Measurements from ENCODE around the gene ZSCAN4.

Gene ZSCAN4

GRCh38 chr19:57668635-57669034 lies at the start of gene ZSCAN4:
ZSCAN4 (plus strand) TSS chr19:57668935; CDS start chr19:57676146, 7,211 bp downstream.
- DNase-seq, result no peak

- DNase-seq, result no peak
Measured at GRCh38 chr19:57620673-57621348, 47.9 kb upstream of the ZSCAN4 start.

- DNase-seq, result no peak
Measured at GRCh38 chr19:57623091-57623490, 45.6 kb upstream of the ZSCAN4 start.

- DNase-seq, result peak; percentile 88
Measured at GRCh38 chr19:57632987-57633831, 35.5 kb upstream of the ZSCAN4 start, which contains the start of gene ZNF211. ZNF211 (plus strand) TSS chr19:57633168; CDS start chr19:57633347, 179 bp downstream.

GRCh38 chr19:57633832-57634131 lies 35.0 kb upstream of the ZSCAN4 start:
- DNase-seq, result no peak

- DNase-seq, result no peak
Measured at GRCh38 chr19:57637379-57637778, 31.4 kb upstream of the ZSCAN4 start.

- no peak for DNase-seq
Measured at GRCh38 chr19:57641715-57642234, 27.0 kb upstream of the ZSCAN4 start.

- DNase-seq, result no peak
Measured at GRCh38 chr19:57642396-57643046, 26.2 kb upstream of the ZSCAN4 start.

- no peak for DNase-seq
Measured at GRCh38 chr19:57643734-57644133, 25.0 kb upstream of the ZSCAN4 start.

GRCh38 chr19:57648331-57649003 lies 20.3 kb upstream of the ZSCAN4 start:
- DNase-seq, result peak; percentile 42

- no peak for DNase-seq
Measured at GRCh38 chr19:57651654-57651996, 17.1 kb upstream of the ZSCAN4 start.

- no peak for DNase-seq
Measured at GRCh38 chr19:57653689-57654088, 15.0 kb upstream of the ZSCAN4 start.

GRCh38 chr19:57655443-57655842 lies 13.3 kb upstream of the ZSCAN4 start:
- no peak for DNase-seq

- no peak for DNase-seq
Measured at GRCh38 chr19:57656346-57656745, 12.4 kb upstream of the ZSCAN4 start.

- DNase-seq, result peak; percentile 14
Measured at GRCh38 chr19:57664269-57665127, 4.2 kb upstream of the ZSCAN4 start.

- no peak for DNase-seq
Measured at GRCh38 chr19:57665261-57665806, 3.4 kb upstream of the ZSCAN4 start.

GRCh38 chr19:57667228-57667627 lies 1.5 kb upstream of the ZSCAN4 start:
- DNase-seq, result no peak

GRCh38 chr19:57671124-57671895 lies 2.6 kb downstream of the ZSCAN4 start:
- no peak for DNase-seq

- DNase-seq, result no peak
Measured at GRCh38 chr19:57672466-57672865, 3.7 kb downstream of the ZSCAN4 start.

- no peak for DNase-seq
Measured at GRCh38 chr19:57675881-57676280, 7.1 kb downstream of the ZSCAN4 start.

GRCh38 chr19:57682226-57682766 lies 13.6 kb downstream of the ZSCAN4 start:
- no peak for DNase-seq
